ENCODE measurements around the gene MMP21.

GRCh38 chr10:125797994-125798662 is 22.5 kb upstream of the MMP21 start:
- TF ChIP-seq KAT7 (CRISPR knock-in tag; IDR thresholded peaks at IDR 0.05; ENCODE audit: borderline replicate concordance) (no peak), REST (IDR thresholded peaks at IDR 0.05; ENCODE audit: borderline replicate concordance in 1 of 2, low read depth in 1 of 2, low read length in 2 of 2) (no peak), CTCF (CRISPR knock-in tag; IDR thresholded peaks at IDR 0.05) (no peak), TAF1 (CRISPR knock-in tag; IDR thresholded peaks at IDR 0.05) (no peak), RAD21 (CRISPR knock-in tag; IDR thresholded peaks at IDR 0.05) (no peak), NR2C2 (CRISPR knock-in tag; IDR thresholded peaks at IDR 0.05; ENCODE audit: borderline replicate concordance) (no peak), ZBTB38 (CRISPR knock-in tag; IDR thresholded peaks at IDR 0.05) (no peak), ZNF780A (CRISPR knock-in tag; IDR thresholded peaks at IDR 0.05) (no peak), NCOR1 (IDR thresholded peaks at IDR 0.05; ENCODE audit: borderline replicate concordance, low read length) (no peak), ZNF317 (CRISPR knock-in tag; IDR thresholded peaks at IDR 0.05) (no peak), YEATS2 (CRISPR knock-in tag; IDR thresholded peaks at IDR 0.05; ENCODE audit: borderline replicate concordance) (no peak), CC2D1A (CRISPR knock-in tag; IDR thresholded peaks at IDR 0.05) (no peak)
